Epidermal melanocyte (primary cell): ENCODE results near the gene FBLN1.

Experiments
- DNase-seq: peaks from one replicate; pipeline ENCODE4 v3.0.0; 2011; ENCODE audit warnings: low spot score; ENCODE audit not compliant: insufficient read length

The FBLN1 gene

DNA sequence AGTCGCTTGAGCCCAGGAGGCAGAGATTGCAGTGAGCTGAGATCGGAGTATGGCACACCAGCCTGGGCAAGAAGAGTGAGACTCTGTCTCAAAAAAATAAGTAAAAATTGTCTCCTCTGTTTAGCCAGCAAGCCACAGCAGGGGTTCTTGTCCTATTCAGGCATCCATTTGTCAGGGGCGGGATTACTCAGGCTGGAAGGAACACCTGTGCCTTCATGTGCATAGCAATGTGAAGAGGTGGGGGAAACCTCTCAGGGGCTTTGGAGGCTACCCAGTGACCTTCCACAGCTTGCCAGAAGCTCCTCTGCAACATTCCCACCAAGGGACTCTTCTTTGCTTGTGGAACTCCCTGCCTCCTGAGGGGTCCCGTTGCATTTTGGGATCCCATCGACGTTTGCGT is 63.3 kb downstream of the FBLN1 start:
- no peak for DNase-seq

DNA sequence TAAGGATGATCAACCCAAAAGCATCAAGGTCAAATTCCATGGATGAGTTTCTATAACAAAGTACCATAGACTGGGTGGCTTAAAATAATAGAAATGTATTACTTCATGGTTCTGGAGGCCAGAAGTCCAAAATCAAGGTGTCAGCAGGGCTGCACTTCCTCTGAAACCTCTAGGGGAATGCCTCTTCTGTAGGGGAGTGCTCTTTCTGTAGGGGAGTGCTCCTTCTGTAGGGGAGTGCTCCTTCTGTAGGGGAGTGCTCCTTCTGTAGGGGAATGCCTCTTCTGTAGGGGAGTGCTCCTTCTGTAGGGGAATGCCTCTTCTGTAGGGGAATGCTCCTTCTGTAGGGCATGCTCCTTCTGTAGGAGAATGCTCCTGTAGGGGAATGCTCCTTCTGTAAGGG is 65.5 kb downstream of the FBLN1 start:
- no peak for DNase-seq

DNA sequence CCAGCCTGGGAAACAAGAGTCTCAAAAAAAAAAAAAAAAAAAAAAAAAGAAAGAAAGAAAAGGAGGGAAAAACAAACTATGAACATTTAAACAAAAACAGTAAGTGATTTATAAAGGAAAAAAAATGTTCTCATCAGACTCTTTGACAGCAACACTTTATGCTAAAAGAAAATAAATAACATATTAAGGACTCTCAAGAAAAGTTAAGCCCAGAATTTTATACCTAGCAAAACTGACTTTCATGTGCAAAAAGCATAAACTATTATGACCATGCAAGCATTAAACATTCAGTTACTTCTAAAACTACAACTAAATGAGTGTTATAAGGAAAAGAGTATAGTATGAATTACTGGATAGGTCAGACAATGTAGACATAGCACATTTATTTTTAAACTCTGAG is 68.4 kb downstream of the FBLN1 start:
- no peak for DNase-seq

DNA sequence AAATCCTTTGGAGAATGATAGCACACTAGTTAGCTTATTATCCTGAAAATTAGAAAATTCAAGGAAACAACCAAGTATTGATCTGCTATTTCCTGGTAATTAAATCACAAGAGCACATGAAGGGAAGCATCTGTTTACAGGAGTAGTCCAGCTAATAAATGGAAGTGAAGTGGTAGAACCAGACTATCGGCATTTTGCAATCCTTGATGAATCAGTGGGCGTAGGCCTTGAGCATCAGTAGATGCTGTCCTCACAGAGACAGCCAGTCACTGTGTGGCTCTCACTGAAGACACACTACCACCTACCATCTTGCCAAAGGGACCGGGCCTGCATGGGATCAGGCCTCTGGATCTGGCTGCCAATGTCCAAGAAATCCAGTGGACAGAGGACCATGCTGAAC is 69.8 kb downstream of the FBLN1 start:
- DNase-seq = no peak

DNA sequence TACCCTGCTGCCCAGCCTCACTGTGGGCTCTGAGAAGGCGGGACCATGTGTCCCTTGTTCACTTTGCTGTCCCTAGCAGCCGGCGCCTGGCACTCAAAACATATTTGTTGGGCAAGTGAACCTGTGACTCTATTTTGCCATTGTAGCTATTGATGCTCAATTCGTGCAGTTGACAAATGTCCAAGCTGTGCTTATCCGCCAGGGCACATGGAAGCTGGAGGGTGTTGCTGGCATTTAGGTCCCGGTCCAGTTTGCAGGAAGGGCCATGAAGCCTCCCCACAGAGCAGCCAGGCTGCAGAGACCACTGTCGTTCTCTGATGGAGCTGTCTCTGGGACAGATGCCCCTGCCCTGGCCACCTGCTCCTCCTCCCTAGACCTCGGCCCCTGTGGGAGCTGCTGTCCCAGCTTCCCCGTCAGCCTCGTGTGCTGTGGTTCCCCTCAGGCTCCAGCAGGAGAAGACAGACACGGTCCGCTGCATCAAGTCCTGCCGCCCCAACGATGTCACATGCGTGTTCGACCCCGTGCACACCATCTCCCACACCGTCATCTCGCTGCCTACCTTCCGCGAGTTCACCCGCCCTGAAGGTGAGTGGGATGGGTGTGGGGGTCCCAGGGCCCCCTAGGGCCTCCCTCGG is 71.5 kb downstream of the FBLN1 start:
- DNase-seq = no peak

- no peak for DNase-seq
These were observed 72.5 kb downstream of the FBLN1 start for GRCh38 chr22:45575173-45575572.

DNA sequence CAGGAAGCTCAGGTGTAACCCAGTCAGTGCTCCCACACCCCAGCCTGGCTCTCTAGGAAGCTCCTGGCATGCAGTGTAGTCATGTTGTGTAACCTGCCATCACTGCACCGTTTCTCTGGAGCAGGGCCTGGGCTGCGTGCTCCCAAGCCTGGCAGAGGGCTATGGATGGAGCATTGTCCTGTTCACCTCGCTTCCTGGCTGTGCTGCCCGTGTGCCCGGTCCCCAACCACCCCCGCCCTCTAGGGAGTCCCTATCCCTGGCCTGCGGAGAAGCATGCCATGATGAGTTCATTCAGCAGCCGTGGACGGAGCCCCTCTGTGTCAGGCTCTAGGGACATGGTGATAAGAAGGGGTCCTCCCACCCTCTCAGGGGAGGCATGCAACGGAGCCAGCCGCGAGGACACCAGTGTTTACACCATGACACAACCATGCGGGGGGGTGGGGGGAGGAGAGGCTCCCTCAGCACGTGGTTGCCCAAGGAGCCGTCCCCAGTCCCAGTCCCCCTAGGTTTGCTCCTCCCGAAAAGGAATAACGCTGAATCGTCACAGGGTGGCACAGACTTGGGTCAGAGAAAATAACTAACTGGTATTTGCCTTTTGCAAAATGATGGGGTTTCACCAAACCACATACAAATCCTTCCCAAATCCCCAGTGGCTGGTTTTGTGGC is 73.1 kb downstream of the FBLN1 start:
- DNase-seq = no peak

GRCh38 chr22:45576273-45576625 is 73.6 kb downstream of the FBLN1 start:
- no peak for DNase-seq

DNA sequence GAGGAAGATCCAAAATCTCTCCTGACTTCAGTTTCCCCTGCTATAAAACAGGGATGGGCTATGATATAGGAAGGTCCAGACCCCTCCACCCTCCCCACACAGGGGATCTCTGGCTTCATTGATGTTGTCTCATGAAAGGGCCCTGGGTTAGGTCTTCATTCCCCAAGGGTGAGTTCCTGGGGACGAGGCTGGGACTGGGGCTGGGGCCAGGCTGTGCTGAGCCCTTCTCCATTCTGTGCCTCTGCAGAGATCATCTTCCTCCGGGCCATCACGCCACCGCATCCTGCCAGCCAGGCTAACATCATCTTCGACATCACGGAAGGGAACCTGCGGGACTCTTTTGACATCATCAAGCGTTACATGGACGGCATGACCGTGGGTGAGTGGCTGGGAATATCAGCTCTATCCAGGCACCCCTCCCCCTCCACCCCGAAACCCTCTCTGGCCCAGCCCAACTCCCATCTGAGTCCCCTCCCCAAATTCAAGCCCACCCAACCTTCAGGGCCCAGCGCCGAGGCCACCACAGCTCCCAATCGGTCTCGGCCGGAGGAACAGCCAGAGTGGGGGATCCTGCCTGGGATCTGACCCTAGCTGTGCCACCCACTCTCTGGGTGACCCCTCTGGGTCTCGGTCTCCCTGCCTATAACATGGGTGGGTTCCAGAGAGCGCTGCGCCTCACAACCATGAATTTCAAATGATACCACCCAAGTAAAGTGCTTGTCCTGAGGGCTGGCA is 74.2 kb downstream of the FBLN1 start:
- DNase-seq = no peak

DNA sequence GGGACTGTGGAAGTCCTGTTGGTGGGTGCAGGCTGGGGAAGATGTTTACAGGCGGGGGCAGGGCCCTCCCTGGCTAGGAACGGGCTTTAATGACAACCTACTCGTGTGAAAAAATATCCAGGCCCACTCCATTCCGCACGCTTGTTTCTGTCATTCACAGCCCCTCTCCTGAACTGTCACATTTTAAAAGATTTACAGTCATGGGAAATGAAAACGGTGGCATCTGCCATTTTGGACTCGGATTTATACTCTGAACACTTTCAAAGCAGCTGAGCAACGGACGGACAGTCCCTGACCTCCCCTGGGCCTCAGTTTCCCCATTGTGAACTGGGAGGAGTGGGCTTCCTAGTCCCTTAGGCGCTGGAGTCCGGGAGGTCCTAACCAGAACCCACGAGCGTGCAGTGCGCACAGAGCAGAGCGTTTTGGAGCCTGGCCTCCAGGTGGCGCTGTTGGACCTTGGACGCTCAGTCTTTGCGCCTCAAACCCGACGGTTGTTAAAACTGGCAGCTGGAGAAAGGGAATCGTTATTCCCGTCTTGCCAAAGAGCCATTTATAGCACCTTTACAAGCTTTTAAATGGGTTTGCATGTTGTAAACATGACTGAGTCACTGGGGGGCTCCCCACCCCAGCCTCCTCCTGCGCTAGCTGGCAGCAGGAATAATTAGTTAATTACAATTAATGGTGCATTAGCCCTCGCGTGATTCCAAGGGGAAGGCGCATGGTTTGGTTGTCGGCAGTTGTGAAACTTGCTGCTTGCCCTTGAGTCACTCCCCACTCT is 75.3 kb downstream of the FBLN1 start:
- DNase-seq = peak; percentile 45

- DNase-seq = no peak
These were observed 76.0 kb downstream of the FBLN1 start for GRCh38 chr22:45578524-45579147.

- DNase-seq = no peak
These were observed 76.6 kb downstream of the FBLN1 start for GRCh38 chr22:45579306-45579705.

- DNase-seq = no peak
These were observed 77.4 kb downstream of the FBLN1 start for GRCh38 chr22:45579806-45580725.

- peak; percentile 59 for DNase-seq
These were observed 78.2 kb downstream of the FBLN1 start for GRCh38 chr22:45580726-45581381.

- no peak for DNase-seq
These were observed 78.9 kb downstream of the FBLN1 start for GRCh38 chr22:45581549-45582080.

DNA sequence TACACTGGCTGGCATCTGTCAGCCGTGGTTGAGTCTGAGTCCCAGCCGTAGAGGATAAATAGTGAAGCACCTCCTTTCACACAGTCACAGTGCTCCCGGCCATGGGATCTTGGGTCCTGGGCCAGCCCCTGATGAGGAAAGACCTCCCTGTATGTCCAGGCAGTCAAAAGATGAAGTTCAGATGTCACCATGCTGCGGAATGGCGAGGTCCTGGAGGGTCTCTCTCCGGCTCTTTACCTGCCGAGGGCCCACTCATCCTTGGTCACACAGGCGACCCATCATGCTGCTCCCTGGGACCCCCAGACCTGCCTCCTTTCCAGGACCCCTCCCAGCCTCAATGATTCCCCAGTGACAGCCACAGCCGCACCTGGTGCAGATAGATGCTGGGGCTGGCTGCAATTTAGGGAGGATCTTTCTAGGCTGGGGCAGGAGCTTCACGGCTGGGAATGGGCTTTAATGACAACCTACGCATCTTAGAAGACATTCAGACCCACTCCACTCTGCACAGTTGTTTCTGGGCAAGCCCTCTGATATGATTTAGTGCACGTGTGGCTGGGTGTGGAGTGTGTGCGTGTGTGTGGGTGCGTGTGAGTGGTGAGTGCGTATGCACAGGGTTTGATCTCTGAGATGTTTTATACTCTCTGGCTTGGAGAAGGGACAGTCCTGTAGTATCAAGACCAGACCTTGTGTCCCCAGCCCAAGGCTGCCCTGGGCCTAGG is 79.7 kb downstream of the FBLN1 start:
- DNase-seq = no peak

DNA sequence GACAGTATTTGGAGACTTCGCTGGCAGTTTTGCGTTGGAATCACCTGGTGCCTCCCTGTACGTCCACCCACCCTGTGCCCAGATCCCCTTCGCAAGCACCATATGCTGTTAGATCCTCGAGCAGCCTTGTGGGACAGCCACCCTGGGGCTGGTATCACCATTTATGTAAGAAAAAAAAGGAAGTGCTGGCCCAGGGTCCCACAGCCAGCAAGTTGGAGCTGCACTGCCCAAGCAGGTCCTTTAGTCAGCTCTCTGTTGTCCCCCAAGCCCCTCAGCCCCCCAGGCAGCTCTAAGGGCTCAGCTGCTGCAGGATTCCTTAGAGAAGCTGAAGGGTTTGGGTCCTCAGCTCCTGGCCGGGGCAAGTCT is 80.3 kb downstream of the FBLN1 start:
- no peak for DNase-seq

DNA sequence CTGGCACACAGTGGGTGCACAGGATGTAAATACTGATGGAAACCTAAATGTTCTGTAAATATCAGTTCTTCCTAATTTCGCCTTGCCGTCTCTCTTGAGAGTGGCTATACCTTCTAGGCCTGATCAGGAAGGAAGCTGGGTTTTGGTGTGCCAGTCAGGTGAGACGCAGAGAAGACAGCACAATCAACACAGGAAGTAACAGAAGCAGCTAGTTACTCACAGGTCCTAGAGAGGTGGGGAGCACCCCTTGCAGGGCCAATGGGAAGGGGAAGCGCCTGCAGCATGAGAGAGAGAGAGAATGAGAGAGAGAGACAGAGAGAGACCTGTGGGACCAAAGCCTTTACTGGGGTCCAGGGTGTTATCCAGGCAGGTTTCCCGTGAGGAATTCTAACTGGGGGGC is 80.8 kb downstream of the FBLN1 start:
- no peak for DNase-seq

- DNase-seq = no peak
These were observed 81.5 kb downstream of the FBLN1 start for GRCh38 chr22:45584121-45584570.
